ENCODE data around the gene ITPKB. TPM values are rescaled to one million over a fixed set of nuclear protein-coding genes. Genes with fewer than 3 reads are reported as not detected.

Gene ITPKB
- total RNA-seq, 4 donors from 2014 or later = 22.2 to 68.6 (median 31.5) TPM

DNA sequence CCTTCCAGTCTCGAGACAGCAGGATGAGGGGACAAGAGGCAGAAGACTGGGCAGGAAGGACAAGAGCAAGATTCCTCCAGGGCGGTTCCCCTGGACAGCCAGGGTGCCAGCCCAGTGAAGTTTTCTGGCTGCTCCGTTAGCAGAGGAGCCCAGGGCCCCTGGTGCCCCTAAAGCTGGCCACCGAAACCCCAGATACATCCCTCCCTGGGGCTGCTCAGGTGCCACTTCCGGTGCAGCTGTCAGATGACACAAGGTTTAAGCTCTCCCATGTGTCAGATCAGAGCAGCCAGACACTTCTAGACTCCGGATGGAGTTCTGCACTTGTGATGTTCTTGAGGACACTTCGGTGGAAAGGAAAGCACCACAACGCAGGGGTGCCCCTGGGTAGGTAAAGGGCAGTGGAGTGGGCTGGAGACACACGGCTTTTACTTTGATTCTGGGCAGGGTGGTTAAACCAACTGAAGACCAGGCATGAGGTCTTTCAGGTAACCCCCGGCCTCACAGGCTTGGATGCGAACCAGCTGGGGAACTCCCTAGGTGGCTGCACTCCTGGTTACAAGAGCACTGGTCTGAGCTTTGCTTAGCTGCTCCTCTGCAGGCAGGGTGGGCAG lies 85.7 kb downstream of the ITPKB start:
- ATAC-seq (ENCODE audit: low FRiP score) (no peak), DNase-seq (ENCODE audit: low spot score) (no peak)
- TF ChIP-seq, protein P1, sequence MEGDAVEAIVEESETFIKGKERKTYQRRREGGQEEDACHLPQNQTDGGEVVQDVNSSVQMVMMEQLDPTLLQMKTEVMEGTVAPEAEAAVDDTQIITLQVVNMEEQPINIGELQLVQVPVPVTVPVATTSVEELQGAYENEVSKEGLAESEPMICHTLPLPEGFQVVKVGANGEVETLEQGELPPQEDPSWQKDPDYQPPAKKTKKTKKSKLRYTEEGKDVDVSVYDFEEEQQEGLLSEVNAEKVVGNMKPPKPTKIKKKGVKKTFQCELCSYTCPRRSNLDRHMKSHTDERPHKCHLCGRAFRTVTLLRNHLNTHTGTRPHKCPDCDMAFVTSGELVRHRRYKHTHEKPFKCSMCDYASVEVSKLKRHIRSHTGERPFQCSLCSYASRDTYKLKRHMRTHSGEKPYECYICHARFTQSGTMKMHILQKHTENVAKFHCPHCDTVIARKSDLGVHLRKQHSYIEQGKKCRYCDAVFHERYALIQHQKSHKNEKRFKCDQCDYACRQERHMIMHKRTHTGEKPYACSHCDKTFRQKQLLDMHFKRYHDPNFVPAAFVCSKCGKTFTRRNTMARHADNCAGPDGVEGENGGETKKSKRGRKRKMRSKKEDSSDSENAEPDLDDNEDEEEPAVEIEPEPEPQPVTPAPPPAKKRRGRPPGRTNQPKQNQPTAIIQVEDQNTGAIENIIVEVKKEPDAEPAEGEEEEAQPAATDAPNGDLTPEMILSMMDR (IDR thresholded peaks at IDR 0.05) = no peak

- TF ChIP-seq, protein P1 (IDR thresholded peaks at IDR 0.05) = no peak
- ATAC-seq (ENCODE audit: low FRiP score) (no peak), DNase-seq (ENCODE audit: low spot score) (no peak)
These were observed 86.5 kb downstream of the ITPKB start for GRCh38 chr1:226652613-226653012.

DNA sequence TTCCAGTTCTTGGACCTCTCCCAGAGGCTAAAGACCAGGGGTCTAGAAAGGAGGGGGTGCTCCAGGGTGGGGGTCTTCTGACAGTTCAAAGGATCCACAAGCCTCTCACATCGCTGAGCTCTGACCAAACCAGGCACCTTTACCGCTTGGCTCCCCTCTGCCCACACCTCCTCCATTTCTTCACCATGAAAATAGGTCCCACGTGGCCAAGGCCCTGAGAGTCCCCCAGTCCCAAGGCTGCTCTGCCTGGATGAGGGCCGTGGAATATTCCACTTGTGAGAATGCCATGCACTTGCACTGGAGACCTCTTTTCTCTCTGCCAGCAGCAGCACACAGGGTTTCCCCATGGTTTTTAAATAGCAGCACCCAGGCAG lies 87.4 kb downstream of the ITPKB start:
- TF ChIP-seq, protein P1 (IDR thresholded peaks at IDR 0.05) = no peak
- no peak for ATAC-seq (ENCODE audit: low FRiP score)
- no peak for DNase-seq (ENCODE audit: low spot score)

- no peak for DNase-seq (ENCODE audit: low spot score)
- no peak for ATAC-seq (ENCODE audit: low FRiP score)
These were observed 87.9 kb downstream of the ITPKB start for GRCh38 chr1:226651041-226651731.

DNA sequence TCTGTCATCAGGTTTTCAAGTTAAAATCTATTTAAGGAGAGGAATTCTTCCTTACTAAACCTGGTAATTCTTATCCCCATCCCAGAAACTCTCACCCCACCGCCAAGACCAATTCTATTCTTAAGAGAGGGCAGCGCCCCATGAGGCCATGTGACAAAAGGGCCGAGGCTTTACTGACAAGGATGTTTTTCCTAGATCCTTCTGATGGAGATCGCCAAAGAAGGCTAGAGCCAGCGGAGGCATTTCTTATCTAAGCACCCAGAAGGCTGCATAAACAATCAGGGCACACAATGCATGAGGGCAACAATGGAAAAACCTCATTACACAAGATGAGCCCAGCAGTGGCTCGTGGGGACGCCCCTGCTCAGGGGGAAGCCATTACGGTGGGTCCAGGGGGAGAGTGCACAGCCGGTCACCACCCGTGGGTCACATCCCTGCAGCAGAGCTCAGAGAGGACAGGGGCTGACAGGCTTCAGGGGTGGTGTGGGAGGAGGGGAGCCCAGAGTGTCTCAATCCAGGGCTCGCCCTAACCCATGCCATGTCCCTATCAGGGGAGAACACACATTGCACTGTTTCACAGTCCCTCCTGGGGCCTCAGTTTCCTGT lies 88.7 kb downstream of the ITPKB start:
- TF ChIP-seq, protein P1 (IDR thresholded peaks at IDR 0.05) = no peak
- ATAC-seq (ENCODE audit: low FRiP score) (no peak), DNase-seq (ENCODE audit: low spot score) (no peak)

More at GRCh38 chr1:226651041-226651731, 87.9 kb downstream of the ITPKB start:
- TF ChIP-seq, protein P1 (IDR thresholded peaks at IDR 0.05) = no peak

GRCh38 chr1:226649780-226650179 lies 89.3 kb downstream of the ITPKB start:
- ATAC-seq (ENCODE audit: low FRiP score) (no peak), DNase-seq (ENCODE audit: low spot score) (no peak)
- TF ChIP-seq, protein P1 (IDR thresholded peaks at IDR 0.05) = no peak
